Gastrocnemius medialis (tissue), 4 donors: ENCODE measurements around the gene TNS4. TPM values are rescaled to one million over a fixed set of nuclear protein-coding genes. Genes with fewer than 3 reads are reported as not detected.

ENCODE experiments used
- ATAC-seq, 2 donors: fragments of 150-250 bp; one replicate each; pipeline ENCODE4 v1.9.1; 2016
- DNase-seq, 2 donors: peaks; one replicate each; pipeline ENCODE4 v3.0.0-alpha.2; 2019
- H3K27ac ChIP-seq, 4 donors: fragments of 200-600 bp; sonication (generic); 1 replicate in 1 of 4; 2 replicates in 3 of 4; pipeline ENCODE4 v1.5.1; 2016 to 2018; ENCODE audit warnings: mild to moderate bottlenecking in 2 of 4, moderate library complexity in 1 of 4
- H3K27me3 ChIP-seq, 3 donors: fragments of 200-600 bp; sonication (generic) in 2 of 3; 1 replicate in 1 of 3; 2 replicates in 2 of 3; pipeline versions ENCODE4 v1.5.1 to v1.6.0; 2016 to 2019; ENCODE audit warnings: mild to moderate bottlenecking in 1 of 3, moderate library complexity in 1 of 3
- H3K36me3 ChIP-seq, 2 donors: fragments of 200-600 bp; sonication (generic) in 1 of 2; one replicate each; pipeline ENCODE4 v1.5.1; 2017 to 2018
- H3K4me1 ChIP-seq, 2 donors: fragments of 200-600 bp; sonication (generic) in 1 of 2; one replicate each; pipeline ENCODE4 v1.5.1; 2016 to 2017; ENCODE audit warnings: mild to moderate bottlenecking in 2 of 2
- H3K4me3 ChIP-seq, 4 donors: fragments of 200-600 bp; sonication (generic) in 3 of 4; 1 replicate in 1 of 4; 2 replicates in 3 of 4; pipeline ENCODE4 v1.5.1; 2016 to 2019; ENCODE audit warnings: mild to moderate bottlenecking in 2 of 4
- H3K9me3 ChIP-seq, 3 donors: fragments of 200-600 bp; sonication (generic) in 2 of 3; 1 replicate in 1 of 3; 2 replicates in 2 of 3; pipeline ENCODE4 v1.5.1; 2016 to 2019
- CTCF ChIP-seq, 5 experiments: fragments of 450-650 bp in 3 of 5; fragments of 200-600 bp in 2 of 5; sonication (generic) in 2 of 5; IDR thresholded peaks in 4 of 5; conservative IDR thresholded peaks in 1 of 5; 1 replicate in 4 of 5; 2 replicates in 1 of 5; pipeline ENCODE4 v1.5.1; 2016 to 2019; ENCODE audit warnings: antibody characterized with exemption in 5 of 5, mild to moderate bottlenecking in 3 of 5, moderate library complexity in 3 of 5
- POLR2A ChIP-seq, 2 donors: fragments of 450-650 bp; IDR thresholded peaks; one replicate each; pipeline ENCODE4 v1.6.1; 2017; ENCODE audit warnings: antibody characterized with exemption in 2 of 2, mild to moderate bottlenecking in 2 of 2, moderate library complexity in 2 of 2
- in situ Hi-C, 4 donors: fragments of 200-750 bp; cut with MboI; loops; one replicate each; pipeline versions ENCODE4 v1.15.0 to v1.8.0; 2017; ENCODE audit warnings: low sequenced_read_pairs in 4 of 4
- intact Hi-C: fragments of 100-400 bp; cut with DNase I; formaldehyde crosslinking; loops from one replicate; pipeline ENCODE4 v1.15.1; 2023; ENCODE audit warnings: low total_unique reads
- total RNA-seq, 4 donors: library from RNA; depleted of rRNA; stranded (reverse); fragments of >200 nt; gene quantifications; one replicate each; pipeline versions ENCODE4 v1.1.0 to v1.2.3, GENCODE V29; 2016

The TNS4 gene
- total RNA-seq, 4 donors from 2014 or later = 0.18 TPM; not detected in 3

GRCh38 chr17:40511667-40512220 is 10.3 kb upstream of the TNS4 start:
- intact Hi-C loops (loop anchor here (5.0 kb wide), 1 partner anchor 159 kb away; no protein-coding TSS in a partner anchor), in situ Hi-C loops (no loop called here)
- Histone ChIP-seq H3K36me3 (no peaks in the 10 kb centered on the region), H3K4me1 (peaks cover 27% of the 10 kb centered on the region in 2 donors), H3K9me3 (no peaks in the 10 kb centered on the region), H3K27ac (peak overlapping the region; percentile 80 to 94 (median 86)), H3K27me3 (no peaks in the 10 kb centered on the region), H3K4me3 (no peak overlapping the region)
- TF ChIP-seq CTCF (IDR thresholded peaks at IDR 0.05 in 4 of 5, conservative IDR thresholded peaks at IDR 0.05 in 1 of 5) (no peak), POLR2A (IDR thresholded peaks at IDR 0.05) (no peak)
- DNase-seq = peak; percentile 17 to 84
- peak; percentile 53 to 66 for ATAC-seq

GRCh38 chr17:40511136-40511535 is 9.7 kb upstream of the TNS4 start:
- intact Hi-C loops = loop anchor here (5.0 kb wide), 1 partner anchor 159 kb away; no protein-coding TSS in a partner anchor
- Histone ChIP-seq H3K27ac (peak overlapping the region; percentile 80 to 94 (median 86)), H3K4me3 (no peak overlapping the region), H3K4me1 (peaks cover 27% of the 10 kb centered on the region in 2 donors), H3K36me3 (no peaks in the 10 kb centered on the region), H3K27me3 (no peaks in the 10 kb centered on the region), H3K9me3 (no peaks in the 10 kb centered on the region)
- peak; percentile 73 to 75 for ATAC-seq
- TF ChIP-seq CTCF (IDR thresholded peaks at IDR 0.05 in 4 of 5, conservative IDR thresholded peaks at IDR 0.05 in 1 of 5) (no peak), POLR2A (IDR thresholded peaks at IDR 0.05) (no peak)
- peak; percentile 28 to 50 for DNase-seq
- in situ Hi-C loops = no loop called here

GRCh38 chr17:40510328-40510648 is 8.9 kb upstream of the TNS4 start:
- peaks cover 27% of the 10 kb centered on the region in 2 donors for H3K4me1 ChIP-seq
- in situ Hi-C loops = no loop called here
- peak; percentile 84 to 92 for ATAC-seq

GRCh38 chr17:40509626-40510327 is 8.4 kb upstream of the TNS4 start:
- H3K4me3 ChIP-seq = no peak overlapping the region
- ATAC-seq = peak in 1 of 2 donors; percentile 7
- H3K36me3 ChIP-seq = no peaks in the 10 kb centered on the region
- peaks cover 27% of the 10 kb centered on the region in 2 donors for H3K4me1 ChIP-seq
- in situ Hi-C loops = no loop called here
- H3K27me3 ChIP-seq = no peaks in the 10 kb centered on the region
- TF ChIP-seq CTCF (IDR thresholded peaks at IDR 0.05 in 4 of 5, conservative IDR thresholded peaks at IDR 0.05 in 1 of 5) (no peak), POLR2A (IDR thresholded peaks at IDR 0.05) (no peak)
- no peak for DNase-seq
- H3K9me3 ChIP-seq = no peaks in the 10 kb centered on the region
- intact Hi-C loops = loop anchor here (1.0 to 5.0 kb wide), 2 partner anchors 10 to 157 kb away; no protein-coding TSS in a partner anchor
- peak overlapping the region; percentile 61 to 94 (median 86) for H3K27ac ChIP-seq

More at GRCh38 chr17:40510328-40510648, 8.9 kb upstream of the TNS4 start:
- H3K4me3 ChIP-seq = no peak overlapping the region
- H3K27me3 ChIP-seq = no peaks in the 10 kb centered on the region
- no peaks in the 10 kb centered on the region for H3K36me3 ChIP-seq
- H3K27ac ChIP-seq = peak overlapping the region; percentile 80 to 94 (median 86)
- peak; percentile 90 to 98 for DNase-seq
- H3K9me3 ChIP-seq = no peaks in the 10 kb centered on the region
- no peak for TF ChIP-seq POLR2A (IDR thresholded peaks at IDR 0.05)
- TF ChIP-seq CTCF (IDR thresholded peaks at IDR 0.05 in 4 of 5, conservative IDR thresholded peaks at IDR 0.05 in 1 of 5) = no peak
- intact Hi-C loops = loop anchor here (1.0 to 5.0 kb wide), 2 partner anchors 11 to 158 kb away; no protein-coding TSS in a partner anchor
